Hypothalamus (tissue), 51 donors: Measurements from ENCODE around the gene STK38.

Source experiments
- DNase-seq, 51 donors: peaks; one replicate each; lab custom pipeline; 2025; lab: John Stamatoyannopoulos, UW

STK38 gene

GRCh38 chr6:36524871-36525270, 22.4 kb downstream of the STK38 start:
- DNase-seq = no peak

- DNase-seq = no peak
Measured at GRCh38 chr6:36523936-36524499, 23.3 kb downstream of the STK38 start.

- DNase-seq = no peak
Measured at GRCh38 chr6:36523451-36523850, 23.8 kb downstream of the STK38 start.

- DNase-seq = no peak
Measured at GRCh38 chr6:36519352-36519751, 27.9 kb downstream of the STK38 start.

- DNase-seq = no peak
Measured at GRCh38 chr6:36517408-36517807, 29.9 kb downstream of the STK38 start.

GRCh38 chr6:36516988-36517387, 30.3 kb downstream of the STK38 start:
- DNase-seq = no peak

GRCh38 chr6:36516559-36516958, 30.7 kb downstream of the STK38 start:
- DNase-seq = no peak

GRCh38 chr6:36515844-36516243, 31.4 kb downstream of the STK38 start:
- DNase-seq = no peak

- no peak for DNase-seq
Measured at GRCh38 chr6:36514554-36515456, 32.5 kb downstream of the STK38 start.

- DNase-seq = no peak
Measured at GRCh38 chr6:36510365-36510764, 36.9 kb downstream of the STK38 start.

- DNase-seq = no peak
Measured at GRCh38 chr6:36508532-36508931, 38.7 kb downstream of the STK38 start.

GRCh38 chr6:36506611-36507010, 40.7 kb downstream of the STK38 start:
- DNase-seq = no peak

- no peak for DNase-seq
Measured at GRCh38 chr6:36505744-36506534, 41.3 kb downstream of the STK38 start.

GRCh38 chr6:36504982-36505381, 42.3 kb downstream of the STK38 start:
- no peak for DNase-seq

- no peak for DNase-seq
Measured at GRCh38 chr6:36504181-36504580, 43.1 kb downstream of the STK38 start.

GRCh38 chr6:36501686-36502085, 45.6 kb downstream of the STK38 start:
- no peak for DNase-seq

GRCh38 chr6:36499918-36500317, 47.4 kb downstream of the STK38 start:
- no peak for DNase-seq

- DNase-seq = no peak
Measured at GRCh38 chr6:36495086-36495485, 52.2 kb downstream of the STK38 start.

GRCh38 chr6:36493859-36494258, 53.4 kb downstream of the STK38 start:
- DNase-seq = no peak

GRCh38 chr6:36493319-36493718, 54.0 kb downstream of the STK38 start:
- no peak for DNase-seq

- no peak for DNase-seq
Measured at GRCh38 chr6:36492621-36493020, 54.7 kb downstream of the STK38 start.

- DNase-seq = no peak
Measured at GRCh38 chr6:36492092-36492491, 55.2 kb downstream of the STK38 start.
